ENCODE measurements around the gene NADSYN1. TPM values are rescaled to one million over a fixed set of nuclear protein-coding genes. Genes with fewer than 3 reads are reported as not detected.

Gene NADSYN1
- total and polyA plus RNA-seq, 10 donors: 68.4 to 137 (median 105) TPM

GRCh38 chr11:71466358-71466757, 13.4 kb downstream of the NADSYN1 start:
- no peak for TF ChIP-seq POLR2A (IDR thresholded peaks at IDR 0.05)
- TF ChIP-seq, protein P1, sequence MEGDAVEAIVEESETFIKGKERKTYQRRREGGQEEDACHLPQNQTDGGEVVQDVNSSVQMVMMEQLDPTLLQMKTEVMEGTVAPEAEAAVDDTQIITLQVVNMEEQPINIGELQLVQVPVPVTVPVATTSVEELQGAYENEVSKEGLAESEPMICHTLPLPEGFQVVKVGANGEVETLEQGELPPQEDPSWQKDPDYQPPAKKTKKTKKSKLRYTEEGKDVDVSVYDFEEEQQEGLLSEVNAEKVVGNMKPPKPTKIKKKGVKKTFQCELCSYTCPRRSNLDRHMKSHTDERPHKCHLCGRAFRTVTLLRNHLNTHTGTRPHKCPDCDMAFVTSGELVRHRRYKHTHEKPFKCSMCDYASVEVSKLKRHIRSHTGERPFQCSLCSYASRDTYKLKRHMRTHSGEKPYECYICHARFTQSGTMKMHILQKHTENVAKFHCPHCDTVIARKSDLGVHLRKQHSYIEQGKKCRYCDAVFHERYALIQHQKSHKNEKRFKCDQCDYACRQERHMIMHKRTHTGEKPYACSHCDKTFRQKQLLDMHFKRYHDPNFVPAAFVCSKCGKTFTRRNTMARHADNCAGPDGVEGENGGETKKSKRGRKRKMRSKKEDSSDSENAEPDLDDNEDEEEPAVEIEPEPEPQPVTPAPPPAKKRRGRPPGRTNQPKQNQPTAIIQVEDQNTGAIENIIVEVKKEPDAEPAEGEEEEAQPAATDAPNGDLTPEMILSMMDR (IDR thresholded peaks at IDR 0.05 in 8 of 11, conservative IDR thresholded peaks at IDR 0.05 in 3 of 11): no peak
- no peak for TF ChIP-seq POLR2AphosphoS5 (IDR thresholded peaks at IDR 0.05)
- Histone ChIP-seq H3K4me3 (no peak overlapping the region), H3K9me3 (no peaks in the 10 kb centered on the region), H3K36me3 (peaks cover 0 to 96% (median 54%) of the 10 kb centered on the region in 6 donors), H3K4me1 (no peaks in the 10 kb centered on the region), H3K27me3 (replicated peaks in 1 of 7) (no peaks in the 10 kb centered on the region), H3K27ac (no peak overlapping the region)
- peak; percentile 33 for DNase-seq
- 87 to 96% (median 91%) methylated on average over 9 of the region's 9 CpGs for WGBS, 5 donors
- intact Hi-C loops (cut with DNase I; ENCODE audit: low total_unique reads): no loop called here

DNA sequence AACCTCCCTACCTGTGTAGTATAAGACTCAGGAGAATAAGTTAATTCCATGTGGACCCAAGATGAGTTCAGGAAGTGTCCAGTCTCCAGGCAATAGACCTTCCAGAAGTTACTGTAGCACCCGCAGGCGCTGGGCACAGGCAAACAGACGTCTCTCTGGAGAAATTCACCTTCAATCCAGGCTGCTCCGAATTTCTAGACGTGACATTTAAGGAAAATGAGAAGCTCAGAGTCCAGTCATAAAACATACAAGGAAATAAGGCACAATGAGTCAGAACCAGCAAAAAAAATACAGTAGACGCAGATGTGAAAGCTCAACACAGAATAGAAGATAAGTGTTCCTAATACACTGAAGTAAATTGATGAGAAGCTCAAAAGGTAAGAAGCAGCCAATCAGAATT, 14.2 kb downstream of the NADSYN1 start:
- intact Hi-C loops (cut with DNase I; ENCODE audit: low total_unique reads): no loop called here
- Histone ChIP-seq H3K27ac (no peak overlapping the region), H3K9me3 (no peaks in the 10 kb centered on the region), H3K36me3 (peaks cover 0 to 96% (median 53%) of the 10 kb centered on the region in 6 donors), H3K4me3 (no peak overlapping the region), H3K4me1 (no peaks in the 10 kb centered on the region), H3K27me3 (replicated peaks in 1 of 7) (no peaks in the 10 kb centered on the region)
- TF ChIP-seq POLR2AphosphoS5 (IDR thresholded peaks at IDR 0.05) (no peak), POLR2A (IDR thresholded peaks at IDR 0.05) (no peak)
- TF ChIP-seq, protein P1 (IDR thresholded peaks at IDR 0.05 in 8 of 11, conservative IDR thresholded peaks at IDR 0.05 in 3 of 11): no peak
- 95 to 98% (median 97%) methylated on average over 6 of the region's 6 CpGs for WGBS, 5 donors
- DNase-seq: peak; percentile 9

DNA sequence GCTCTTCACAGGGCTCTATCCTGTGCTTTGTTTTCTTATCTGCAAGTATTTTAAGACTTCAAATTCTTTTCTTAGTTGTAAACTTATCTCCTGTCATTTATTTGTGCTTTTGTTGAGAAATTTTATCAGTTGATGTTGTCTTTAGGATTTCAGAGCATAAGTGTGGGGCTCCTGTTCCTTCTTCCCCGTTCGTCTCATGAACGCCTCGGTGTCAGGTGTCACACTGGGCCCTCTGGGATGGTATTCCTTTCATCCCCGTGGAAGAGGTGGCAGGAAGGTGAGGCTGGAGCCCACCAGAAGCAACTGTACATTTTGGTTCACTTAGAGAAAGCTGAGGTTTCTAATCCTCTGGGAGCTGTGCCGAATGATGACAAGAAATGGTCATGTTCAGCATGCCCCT, 17.9 kb downstream of the NADSYN1 start:
- H3K4me1 ChIP-seq: no peaks in the 10 kb centered on the region
- no peak overlapping the region for H3K27ac ChIP-seq
- peak; percentile 6 for DNase-seq
- intact Hi-C loops (cut with DNase I; ENCODE audit: low total_unique reads): no loop called here
- 67 to 90% (median 72%) methylated on average over 6 of the region's 6 CpGs for whole genome bisulfite sequencing, 5 donors
- H3K36me3 ChIP-seq: peaks cover 3 to 96% (median 63%) of the 10 kb centered on the region in 6 donors
- no peaks in the 10 kb centered on the region for H3K9me3 ChIP-seq
- TF ChIP-seq POLR2AphosphoS5 (IDR thresholded peaks at IDR 0.05): no peak
- TF ChIP-seq, protein P1 (IDR thresholded peaks at IDR 0.05 in 8 of 11, conservative IDR thresholded peaks at IDR 0.05 in 3 of 11): no peak
- no peak overlapping the region for H3K4me3 ChIP-seq
- no peaks in the 10 kb centered on the region for H3K27me3 ChIP-seq (replicated peaks in 1 of 7)

- no peak overlapping the region for H3K4me3 ChIP-seq
- TF ChIP-seq POLR2AphosphoS5 (IDR thresholded peaks at IDR 0.05) (no peak), POLR2A (IDR thresholded peaks at IDR 0.05) (no peak)
- TF ChIP-seq, protein P1 (IDR thresholded peaks at IDR 0.05 in 8 of 11, conservative IDR thresholded peaks at IDR 0.05 in 3 of 11): no peak
- H3K27me3 ChIP-seq (replicated peaks in 1 of 7): no peaks in the 10 kb centered on the region
- H3K36me3 ChIP-seq: peaks cover 3 to 96% (median 63%) of the 10 kb centered on the region in 6 donors
- intact Hi-C loops (cut with DNase I; ENCODE audit: low total_unique reads): no loop called here
- H3K9me3 ChIP-seq: no peaks in the 10 kb centered on the region
- H3K4me1 ChIP-seq: peaks cover 0 to 2% (median 0%) of the 10 kb centered on the region in 6 donors
- WGBS, 5 donors: 84 to 94% (median 89%) methylated on average over 10 of the region's 10 CpGs
- DNase-seq: peak; percentile 30
- H3K27ac ChIP-seq: no peak overlapping the region
Observed at GRCh38 chr11:71472357-71472885, 19.4 kb downstream of the NADSYN1 start.

Data from spleen (tissue), 11 donors.